HG03095 (cell line): ENCODE data around the gene HSPA6.
A peak's percentile ranks its signal among the peaks of the same experiment; 100 is the strongest.
"Not testable (repeated sequence)": the region's sequence is repeated elsewhere in the genome, so short reads cannot be mapped to it uniquely, and the experiment has no call there.

Experiments used
- ATAC-seq: cut with Tn5 transposase; IDR thresholded peaks from one replicate; pipeline ENCODE4 v1.9.1; 2021; ENCODE audit warnings: moderate library complexity; ENCODE audit not compliant: unreplicated experiment

HSPA6 gene

GRCh38 chr1:161502641-161503393, 21.5 kb upstream of the HSPA6 start:
- ATAC-seq: no peak

- ATAC-seq: no peak
Measured at GRCh38 chr1:161503394-161503748, 21.0 kb upstream of the HSPA6 start.

- no peak for ATAC-seq
Measured at GRCh38 chr1:161505686-161506085, 18.7 kb upstream of the HSPA6 start.

GRCh38 chr1:161506336-161507223, 17.8 kb upstream of the HSPA6 start:
- ATAC-seq: no peak

- no peak for ATAC-seq
Measured at GRCh38 chr1:161510477-161510876, 13.9 kb upstream of the HSPA6 start.

- ATAC-seq: no peak
Measured at GRCh38 chr1:161511018-161511755, 13.2 kb upstream of the HSPA6 start.

GRCh38 chr1:161511756-161512060, 12.6 kb upstream of the HSPA6 start:
- no peak for ATAC-seq

- ATAC-seq: not testable (repeated sequence)
Measured at GRCh38 chr1:161512636-161513447, 11.5 kb upstream of the HSPA6 start.

GRCh38 chr1:161513448-161513780, 10.9 kb upstream of the HSPA6 start:
- ATAC-seq: not testable (repeated sequence)

GRCh38 chr1:161513953-161514352, 10.4 kb upstream of the HSPA6 start:
- not testable (repeated sequence) for ATAC-seq

- ATAC-seq: not testable (repeated sequence)
Measured at GRCh38 chr1:161523041-161523816, 1.1 kb upstream of the HSPA6 start.

GRCh38 chr1:161524742-161525291, 477 bp downstream of the HSPA6 start:
- ATAC-seq: not testable (repeated sequence)

GRCh38 chr1:161525321-161525720, 981 bp downstream of the HSPA6 start:
- ATAC-seq: not testable (repeated sequence)

- not testable (repeated sequence) for ATAC-seq
Measured at GRCh38 chr1:161525918-161526317, 1.6 kb downstream of the HSPA6 start.

- not testable (repeated sequence) for ATAC-seq
Measured at GRCh38 chr1:161528550-161528949, 4.2 kb downstream of the HSPA6 start.

GRCh38 chr1:161529463-161530104, 5.2 kb downstream of the HSPA6 start:
- ATAC-seq: not testable (repeated sequence)

- peak; percentile 34 for ATAC-seq
Measured at GRCh38 chr1:161530158-161530557, 5.8 kb downstream of the HSPA6 start.

GRCh38 chr1:161530671-161531641, 6.6 kb downstream of the HSPA6 start:
- peak; percentile 56 for ATAC-seq
